Left cardiac atrium (tissue), 4 donors: Measurements from ENCODE around the gene DCAF12L2. TPM values are rescaled to one million over a fixed set of nuclear protein-coding genes. Genes with fewer than 3 reads are reported as not detected.
"Not testable (repeated sequence)": the region's sequence is repeated elsewhere in the genome, so short reads cannot be mapped to it uniquely, and the experiment has no call there.

ENCODE experiments used
- ATAC-seq, 2 donors: fragments of 200-7000 bp; cut with Tn5 transposase; one replicate each; pipeline ENCODE4 v1.9.1; 2020; ENCODE audit warnings: mild to moderate bottlenecking in 2 of 2, moderate library complexity in 2 of 2
- DNase-seq: peaks from one replicate; pipeline ENCODE4 v3.0.0-alpha.2; 2020
- intact Hi-C, 2 donors: fragments of 100-400 bp; cut with DNase I; formaldehyde crosslinking; loops; one replicate each; pipeline versions ENCODE4 v1.14.1 to v1.15.1; 2022 to 2023
- long read RNA-seq: library from polyadenylated mRNA; unstranded; transcript quantifications from one replicate; pipeline ENCODE4 v2.0.0, GENCODE V29; 2021
- total RNA-seq, 2 donors: library from RNA; stranded (reverse); fragmentation: NEBNext Ultra II Directional; extraction: Animal tissue kit (Norgen Biotek cat#: 25700); gene quantifications; one replicate each; pipeline ENCODE4 v1.2.1, GENCODE V29; 2021
- donor health status: DM: no; HTN: yes; CAD: no.
- donor health status: DM: no; HTN: yes; CAD: no; lungs with severe emphysema.
- donor health status: DM: yes; HTN: yes; CAD: no.
- donor health status: Dilated cardiomyopathy.

Gene DCAF12L2
- total RNA-seq: under 1 TPM; 0.08 to 0.27 TPM
- long read RNA-seq: 0 reads

GRCh38 chrX:126165721-126166461, at the start of gene DCAF12L2:
Gene DCAF12L2, minus strand, starts transcription at chrX:126166289. Its CDS starts 365 bp downstream, at chrX:126165924.
- ATAC-seq: peak; percentile 34
- intact Hi-C loops: no loop called here
- DNase-seq: peak; percentile 21

- intact Hi-C loops, ATAC-seq: not testable (repeated sequence)
Observed at GRCh38 chrX:126190888-126191287, 24.8 kb upstream of the DCAF12L2 start.

GRCh38 chrX:126177133-126177840, 11.2 kb upstream of the DCAF12L2 start:
- no peak for DNase-seq
- intact Hi-C loops: no loop called here
- ATAC-seq: no peak

More at GRCh38 chrX:126190888-126191287, 24.8 kb upstream of the DCAF12L2 start:
- not testable (repeated sequence) for DNase-seq

GRCh38 chrX:126170720-126171119, 4.6 kb upstream of the DCAF12L2 start:
- ATAC-seq (no peak), DNase-seq (no peak)
- intact Hi-C loops: no loop called here

GRCh38 chrX:126167560-126167959, 1.5 kb upstream of the DCAF12L2 start:
- intact Hi-C loops: no loop called here
- DNase-seq (no peak), ATAC-seq (no peak)

GRCh38 chrX:126165401-126165720, 728 bp downstream of the DCAF12L2 start:
- intact Hi-C loops: no loop called here
- ATAC-seq (no peak), DNase-seq (no peak)

GRCh38 chrX:126164689-126165400, 1.2 kb downstream of the DCAF12L2 start:
- intact Hi-C loops: no loop called here
- ATAC-seq (no peak), DNase-seq (no peak)

- DNase-seq (no peak), ATAC-seq (no peak)
- intact Hi-C loops: no loop called here
Observed at GRCh38 chrX:126164226-126164625, 1.9 kb downstream of the DCAF12L2 start.

- DNase-seq (no peak), ATAC-seq (no peak)
- intact Hi-C loops: no loop called here
Observed at GRCh38 chrX:126141014-126141413, 25.1 kb downstream of the DCAF12L2 start.

- no peak for DNase-seq
- intact Hi-C loops: no loop called here
- ATAC-seq: no peak
Observed at GRCh38 chrX:126137899-126138298, 28.2 kb downstream of the DCAF12L2 start.

GRCh38 chrX:126124721-126125120, 41.4 kb downstream of the DCAF12L2 start:
- ATAC-seq (no peak), DNase-seq (no peak)
- intact Hi-C loops: no loop called here
